ENCODE data around the gene FBXL7.

Gene FBXL7

DNA sequence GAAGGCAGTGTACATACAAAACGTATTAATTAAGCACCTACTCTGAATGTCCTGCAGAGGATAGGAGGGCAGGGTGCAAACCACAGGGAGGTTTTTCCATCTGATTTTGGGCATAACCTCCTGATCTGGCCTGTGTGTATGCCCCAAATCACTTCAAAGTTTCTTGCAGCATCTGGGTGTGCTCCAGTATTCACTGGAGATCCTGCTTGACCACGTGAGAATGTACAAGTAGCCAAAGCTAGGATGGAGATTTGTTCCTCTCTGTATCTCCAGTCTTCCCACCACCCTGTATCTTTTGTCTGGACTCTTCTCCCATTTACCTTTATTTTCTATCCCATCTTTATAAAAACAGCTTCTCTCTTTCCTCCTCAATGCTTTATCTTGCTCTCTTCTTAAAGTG lies 207.7 kb downstream of the FBXL7 start:
- no peak overlapping the region for H3K4me2 ChIP-seq (ENCODE audit: low read depth, low read length, poor library complexity, severe bottlenecking)
- H2AFZ ChIP-seq (ENCODE audit: low read length) = no peak overlapping the region
- no peak overlapping the region for H3K9ac ChIP-seq (ENCODE audit: low read depth, low read length, poor library complexity, severe bottlenecking)
- H3K4me3 ChIP-seq (ENCODE audit: low read length, poor library complexity, severe bottlenecking) = no peak overlapping the region
- H3K79me2 ChIP-seq (ENCODE audit: insufficient read depth, low read length) = no peaks in the 10 kb centered on the region
- no peaks in the 10 kb centered on the region for H3K4me1 ChIP-seq (ENCODE audit: insufficient read depth, low read length, poor library complexity, severe bottlenecking)
- H3K27me3 ChIP-seq (ENCODE audit: insufficient read depth, low read length, poor library complexity, severe bottlenecking) = no peaks in the 10 kb centered on the region
- H4K20me1 ChIP-seq (ENCODE audit: insufficient read depth, low read length, poor library complexity, severe bottlenecking) = no peaks in the 10 kb centered on the region
- H3K9me2 ChIP-seq (replicated peaks; ENCODE audit: low read depth, low read length) = no peaks in the 10 kb centered on the region
- H3F3A ChIP-seq (ENCODE audit: low read depth) = no peaks in the 10 kb centered on the region
- no peaks in the 10 kb centered on the region for H3K36me3 ChIP-seq (ENCODE audit: insufficient read depth, low read length)
- no peaks in the 10 kb centered on the region for H3K9me3 ChIP-seq (ENCODE audit: insufficient read depth, low read depth, low read length)
- TF ChIP-seq, protein P1, sequence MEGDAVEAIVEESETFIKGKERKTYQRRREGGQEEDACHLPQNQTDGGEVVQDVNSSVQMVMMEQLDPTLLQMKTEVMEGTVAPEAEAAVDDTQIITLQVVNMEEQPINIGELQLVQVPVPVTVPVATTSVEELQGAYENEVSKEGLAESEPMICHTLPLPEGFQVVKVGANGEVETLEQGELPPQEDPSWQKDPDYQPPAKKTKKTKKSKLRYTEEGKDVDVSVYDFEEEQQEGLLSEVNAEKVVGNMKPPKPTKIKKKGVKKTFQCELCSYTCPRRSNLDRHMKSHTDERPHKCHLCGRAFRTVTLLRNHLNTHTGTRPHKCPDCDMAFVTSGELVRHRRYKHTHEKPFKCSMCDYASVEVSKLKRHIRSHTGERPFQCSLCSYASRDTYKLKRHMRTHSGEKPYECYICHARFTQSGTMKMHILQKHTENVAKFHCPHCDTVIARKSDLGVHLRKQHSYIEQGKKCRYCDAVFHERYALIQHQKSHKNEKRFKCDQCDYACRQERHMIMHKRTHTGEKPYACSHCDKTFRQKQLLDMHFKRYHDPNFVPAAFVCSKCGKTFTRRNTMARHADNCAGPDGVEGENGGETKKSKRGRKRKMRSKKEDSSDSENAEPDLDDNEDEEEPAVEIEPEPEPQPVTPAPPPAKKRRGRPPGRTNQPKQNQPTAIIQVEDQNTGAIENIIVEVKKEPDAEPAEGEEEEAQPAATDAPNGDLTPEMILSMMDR (conservative IDR thresholded peaks at IDR 0.05; ENCODE audit: low read length) = no peak
- no peak for TF ChIP-seq EZH2phosphoT487 (IDR thresholded peaks at IDR 0.05; ENCODE audit: borderline replicate concordance)

DNA sequence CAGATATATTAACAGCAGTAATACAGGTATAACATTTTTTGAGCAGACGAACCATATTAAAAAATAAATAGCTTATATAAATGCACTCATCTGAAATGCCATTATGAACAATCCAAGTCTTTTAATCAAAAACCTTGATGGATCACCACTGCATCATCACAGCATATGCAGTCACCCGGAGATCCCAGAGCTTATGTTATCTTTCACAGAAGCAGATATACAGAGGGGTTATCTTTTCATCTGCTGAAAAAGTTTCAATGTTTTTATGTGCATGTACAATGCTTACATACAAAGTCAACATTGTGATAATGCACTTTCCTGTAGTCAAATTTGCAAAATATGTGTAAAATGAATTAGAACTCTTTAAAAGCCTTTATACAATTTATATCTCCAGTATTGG lies 211.9 kb downstream of the FBXL7 start:
- Histone ChIP-seq H3K27me3 (ENCODE audit: insufficient read depth, low read length, poor library complexity, severe bottlenecking) (no peaks in the 10 kb centered on the region), H3K9me3 (ENCODE audit: insufficient read depth, low read depth, low read length) (no peaks in the 10 kb centered on the region), H3K4me2 (ENCODE audit: low read depth, low read length, poor library complexity, severe bottlenecking) (no peak overlapping the region), H3K79me2 (ENCODE audit: insufficient read depth, low read length) (no peaks in the 10 kb centered on the region), H3K4me3 (ENCODE audit: low read length, poor library complexity, severe bottlenecking) (no peak overlapping the region), H3K9me2 (replicated peaks; ENCODE audit: low read depth, low read length) (no peaks in the 10 kb centered on the region; the same call in 1 of the 2 replicates), H3F3A (ENCODE audit: low read depth) (no peaks in the 10 kb centered on the region), H3K36me3 (ENCODE audit: insufficient read depth, low read length) (no peaks in the 10 kb centered on the region), H2AFZ (ENCODE audit: low read length) (no peak overlapping the region), H3K4me1 (ENCODE audit: insufficient read depth, low read length, poor library complexity, severe bottlenecking) (no peaks in the 10 kb centered on the region), H3K9ac (ENCODE audit: low read depth, low read length, poor library complexity, severe bottlenecking) (no peak overlapping the region), H4K20me1 (ENCODE audit: insufficient read depth, low read length, poor library complexity, severe bottlenecking) (no peaks in the 10 kb centered on the region)
- TF ChIP-seq EZH2phosphoT487 (IDR thresholded peaks at IDR 0.05; ENCODE audit: borderline replicate concordance) = no peak
- TF ChIP-seq, protein P1 (conservative IDR thresholded peaks at IDR 0.05; ENCODE audit: low read length) = no peak

DNA sequence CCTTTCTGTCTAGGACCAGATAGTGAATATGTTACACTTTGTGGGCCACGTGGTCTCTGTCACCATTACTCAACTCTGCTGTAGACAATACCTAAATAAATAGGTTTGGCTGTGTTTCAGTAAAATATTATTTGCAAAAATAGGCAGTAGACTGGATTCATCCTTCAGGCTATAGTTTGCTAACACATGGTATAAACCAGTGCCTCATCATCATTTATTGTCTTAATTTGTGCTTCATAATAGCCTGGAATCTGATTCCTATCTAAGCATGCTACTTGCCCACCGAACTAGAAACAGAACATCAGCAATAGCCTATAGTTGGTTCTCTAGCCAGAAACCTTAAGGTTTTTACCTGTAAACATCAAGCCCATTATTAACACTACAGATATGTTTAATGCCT lies 215.6 kb downstream of the FBXL7 start:
- Histone ChIP-seq H3K4me2 (ENCODE audit: low read depth, low read length, poor library complexity, severe bottlenecking) (no peak overlapping the region), H3K9me2 (replicated peaks; ENCODE audit: low read depth, low read length) (no peaks in the 10 kb centered on the region; the same call in 1 of the 2 replicates), H3K4me3 (ENCODE audit: low read length, poor library complexity, severe bottlenecking) (no peak overlapping the region), H3K27me3 (ENCODE audit: insufficient read depth, low read length, poor library complexity, severe bottlenecking) (no peaks in the 10 kb centered on the region), H3K36me3 (ENCODE audit: insufficient read depth, low read length) (no peaks in the 10 kb centered on the region), H2AFZ (ENCODE audit: low read length) (no peak overlapping the region), H4K20me1 (ENCODE audit: insufficient read depth, low read length, poor library complexity, severe bottlenecking) (no peaks in the 10 kb centered on the region), H3K4me1 (ENCODE audit: insufficient read depth, low read length, poor library complexity, severe bottlenecking) (no peaks in the 10 kb centered on the region), H3K9me3 (ENCODE audit: insufficient read depth, low read depth, low read length) (no peaks in the 10 kb centered on the region), H3K9ac (ENCODE audit: low read depth, low read length, poor library complexity, severe bottlenecking) (no peak overlapping the region), H3K79me2 (ENCODE audit: insufficient read depth, low read length) (no peaks in the 10 kb centered on the region), H3F3A (ENCODE audit: low read depth) (no peaks in the 10 kb centered on the region)
- TF ChIP-seq, protein P1 (conservative IDR thresholded peaks at IDR 0.05; ENCODE audit: low read length) = no peak
- no peak for TF ChIP-seq EZH2phosphoT487 (IDR thresholded peaks at IDR 0.05; ENCODE audit: borderline replicate concordance)
